ENCODE measurements around the gene KPNA6. TPM values are rescaled to one million over a fixed set of nuclear protein-coding genes. Genes with fewer than 3 reads are reported as not detected.

Gene KPNA6
- total and polyA plus RNA-seq, 2 of the 13 experiments (the other 11 are each of a cell fraction or from before 2014, with no cell fraction given) = 22.0 to 47.5 TPM

GRCh38 chr1:32107742-32108661, at the start of gene KPNA6 (continued):
- TF ChIP-seq SRY (CRISPR knock-in tag; IDR thresholded peaks at IDR 0.05) = peak; percentile 71
- TF ChIP-seq CBFB (CRISPR knock-in tag; IDR thresholded peaks at IDR 0.05) = peak; percentile 40; the same call in 1 of the 2 replicates
- TF ChIP-seq SMARCC2 (IDR thresholded peaks at IDR 0.05) = no peak
- no peak for TF ChIP-seq DPF2 (CRISPR knock-in tag; IDR thresholded peaks at IDR 0.05; ENCODE audit: borderline replicate concordance, low read depth)
- peak; percentile 90; the same call in 1 of the 2 replicates for TF ChIP-seq ZNF557 (CRISPR knock-in tag; IDR thresholded peaks at IDR 0.05)
- TF ChIP-seq ZNF275 (CRISPR knock-in tag; IDR thresholded peaks at IDR 0.05; ENCODE audit: borderline replicate concordance) = no peak
- peak; percentile 69 for TF ChIP-seq ARID2 (CRISPR knock-in tag; IDR thresholded peaks at IDR 0.05; ENCODE audit: borderline replicate concordance)
- TF ChIP-seq ZNF367 (CRISPR knock-in tag; IDR thresholded peaks at IDR 0.05; ENCODE audit: borderline replicate concordance) = no peak
- TF ChIP-seq ZBTB42 (CRISPR knock-in tag; IDR thresholded peaks at IDR 0.05) = peak; percentile 69; the same call in 1 of the 2 replicates
- peak; percentile 92 for TF ChIP-seq MIXL1 (CRISPR knock-in tag; IDR thresholded peaks at IDR 0.05)
- TF ChIP-seq SOX13 (IDR thresholded peaks at IDR 0.05) = no peak
- TF ChIP-seq SOX13 (CRISPR knock-in tag; conservative IDR thresholded peaks at IDR 0.05 in 1 of 2, IDR thresholded peaks at IDR 0.05 in 1 of 2) = peak in 1 of 2 experiments; percentile 41; a peak in 1 of 4 replicates
- TF ChIP-seq SOX6 (IDR thresholded peaks at IDR 0.05) = no peak
- TF ChIP-seq SOX6 (CRISPR knock-in tag; IDR thresholded peaks at IDR 0.05) = peak; percentile 45
- peak; percentile 22; the same call in 1 of the 2 replicates for TF ChIP-seq FOXP4 (CRISPR knock-in tag; IDR thresholded peaks at IDR 0.05)
- TF ChIP-seq NR0B2 (CRISPR knock-in tag; IDR thresholded peaks at IDR 0.05) = no peak
- TF ChIP-seq NFAT5 (CRISPR knock-in tag; IDR thresholded peaks at IDR 0.05) = 0 out of 2 replicates have a peak, but pooled peaks have one; percentile 66
- TF ChIP-seq E2F1 (CRISPR knock-in tag; IDR thresholded peaks at IDR 0.05) = 0 out of 2 replicates have a peak, but pooled peaks have one; percentile 11
